T-helper 9 cell (primary cell): Measurements from ENCODE around the gene ORAI2.
"Not testable (repeated sequence)": the region's sequence is repeated elsewhere in the genome, so short reads cannot be mapped to it uniquely, and the experiment has no call there.

Experiments
- DNase-seq: peaks from one replicate; pipeline ENCODE4 v3.0.0-alpha.2; 2020

ORAI2 gene

GRCh38 chr7:102505298-102506185 is 72.2 kb downstream of the ORAI2 start:
- DNase-seq: not testable (repeated sequence)
